ENCODE measurements around the gene ATP5MC2. TPM values are rescaled to one million over a fixed set of nuclear protein-coding genes. Genes with fewer than 3 reads are reported as not detected.

ATP5MC2 gene
- total and polyA plus RNA-seq, 10 donors: 231 to 526 (median 304) TPM

GRCh38 chr12:53698948-53699677 is 23.2 kb upstream of the ATP5MC2 start:
- WGBS, 5 donors: 57 to 77% (median 66%) methylated on average over 3 of the region's 3 CpGs
- Histone ChIP-seq H3K36me3 (no peaks in the 10 kb centered on the region), H3K4me1 (peaks cover 11 to 32% (median 27%) of the 10 kb centered on the region in 6 donors), H3K4me3 (no peak overlapping the region), H3K27ac (no peak overlapping the region), H3K27me3 (replicated peaks in 1 of 7) (peaks cover 3 to 100% (median 71%) of the 10 kb centered on the region in 7 donors), H3K9me3 (no peaks in the 10 kb centered on the region)
- TF ChIP-seq CTCF (IDR thresholded peaks at IDR 0.05 in 8 of 11, conservative IDR thresholded peaks at IDR 0.05 in 3 of 11) (no peak), POLR2A (IDR thresholded peaks at IDR 0.05) (no peak), POLR2AphosphoS5 (IDR thresholded peaks at IDR 0.05) (no peak)
- DNase-seq: no peak
- intact Hi-C loops (cut with DNase I; ENCODE audit: low total_unique reads): no loop called here

GRCh38 chr12:53696655-53697331 is 20.9 kb upstream of the ATP5MC2 start:
- Histone ChIP-seq H3K4me1 (peaks cover 11 to 30% (median 27%) of the 10 kb centered on the region in 6 donors), H3K4me3 (peak overlapping the region in 5 of 8 donors; percentile 25 to 63 (median 30)), H3K27me3 (replicated peaks in 1 of 7) (peaks cover 3 to 100% (median 71%) of the 10 kb centered on the region in 7 donors), H3K36me3 (no peaks in the 10 kb centered on the region), H3K9me3 (no peaks in the 10 kb centered on the region), H3K27ac (no peak overlapping the region)
- no peak for DNase-seq
- WGBS, 5 donors: 10 to 16% (median 13%) methylated on average over 24 of the region's 24 CpGs
- TF ChIP-seq POLR2A (IDR thresholded peaks at IDR 0.05): no peak
- TF ChIP-seq CTCF (IDR thresholded peaks at IDR 0.05 in 8 of 11, conservative IDR thresholded peaks at IDR 0.05 in 3 of 11): no peak
- TF ChIP-seq POLR2AphosphoS5 (IDR thresholded peaks at IDR 0.05): no peak
- intact Hi-C loops (cut with DNase I; ENCODE audit: low total_unique reads): no loop called here

- no peaks in the 10 kb centered on the region for H3K9me3 ChIP-seq
- peak overlapping the region in 5 of 8 donors; percentile 25 to 63 (median 30) for H3K4me3 ChIP-seq
- H3K27ac ChIP-seq: no peak overlapping the region
- no peak for DNase-seq
- H3K27me3 ChIP-seq (replicated peaks in 1 of 7): peaks cover 3 to 100% (median 66%) of the 10 kb centered on the region in 7 donors
- WGBS, 5 donors: 2 to 5% (median 3%) methylated on average over 11 of the region's 11 CpGs
- intact Hi-C loops (cut with DNase I; ENCODE audit: low total_unique reads): no loop called here
- no peaks in the 10 kb centered on the region for H3K36me3 ChIP-seq
- no peak for TF ChIP-seq POLR2AphosphoS5 (IDR thresholded peaks at IDR 0.05)
- TF ChIP-seq CTCF (IDR thresholded peaks at IDR 0.05 in 8 of 11, conservative IDR thresholded peaks at IDR 0.05 in 3 of 11): no peak
- TF ChIP-seq POLR2A (IDR thresholded peaks at IDR 0.05): no peak
- peaks cover 11 to 30% (median 27%) of the 10 kb centered on the region in 6 donors for H3K4me1 ChIP-seq
Observed at GRCh38 chr12:53696285-53696654, 20.4 kb upstream of the ATP5MC2 start.
